ENCODE results near the gene SLC29A2.

DNA sequence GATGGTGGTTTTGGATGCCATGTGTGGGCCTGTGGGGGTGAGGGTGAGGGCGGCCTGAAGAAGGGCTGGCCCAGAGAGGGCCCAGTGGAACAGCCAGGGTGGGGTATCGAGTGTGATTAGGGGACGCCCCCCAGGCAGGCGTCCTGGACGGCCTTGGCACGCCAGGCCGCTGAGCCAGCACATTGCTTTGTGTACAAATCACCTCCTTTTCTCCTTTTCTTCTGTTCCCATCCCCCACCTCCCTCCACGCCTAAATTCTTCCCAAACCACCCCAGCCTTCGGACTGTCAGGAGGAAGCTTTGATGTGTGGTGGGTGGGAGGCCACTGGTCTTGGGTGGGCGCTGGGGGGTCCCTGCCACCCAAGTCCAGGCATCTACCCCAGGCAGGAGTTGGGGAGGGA, 46.9 kb downstream of the SLC29A2 start:
- TF ChIP-seq, protein P1, sequence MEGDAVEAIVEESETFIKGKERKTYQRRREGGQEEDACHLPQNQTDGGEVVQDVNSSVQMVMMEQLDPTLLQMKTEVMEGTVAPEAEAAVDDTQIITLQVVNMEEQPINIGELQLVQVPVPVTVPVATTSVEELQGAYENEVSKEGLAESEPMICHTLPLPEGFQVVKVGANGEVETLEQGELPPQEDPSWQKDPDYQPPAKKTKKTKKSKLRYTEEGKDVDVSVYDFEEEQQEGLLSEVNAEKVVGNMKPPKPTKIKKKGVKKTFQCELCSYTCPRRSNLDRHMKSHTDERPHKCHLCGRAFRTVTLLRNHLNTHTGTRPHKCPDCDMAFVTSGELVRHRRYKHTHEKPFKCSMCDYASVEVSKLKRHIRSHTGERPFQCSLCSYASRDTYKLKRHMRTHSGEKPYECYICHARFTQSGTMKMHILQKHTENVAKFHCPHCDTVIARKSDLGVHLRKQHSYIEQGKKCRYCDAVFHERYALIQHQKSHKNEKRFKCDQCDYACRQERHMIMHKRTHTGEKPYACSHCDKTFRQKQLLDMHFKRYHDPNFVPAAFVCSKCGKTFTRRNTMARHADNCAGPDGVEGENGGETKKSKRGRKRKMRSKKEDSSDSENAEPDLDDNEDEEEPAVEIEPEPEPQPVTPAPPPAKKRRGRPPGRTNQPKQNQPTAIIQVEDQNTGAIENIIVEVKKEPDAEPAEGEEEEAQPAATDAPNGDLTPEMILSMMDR (IDR thresholded peaks at IDR 0.05; ENCODE audit: extremely low read depth in 1 of 2, insufficient read depth in 1 of 2, low read depth in 1 of 2, low read length in 2 of 2): no peak
- no peak for TF ChIP-seq POLR2A (IDR thresholded peaks at IDR 0.05; ENCODE audit: low read depth, low read length)
- TF ChIP-seq EZH2 (IDR thresholded peaks at IDR 0.05; ENCODE audit: borderline replicate concordance, low read depth, low read length, severe bottlenecking): no peak
- TF ChIP-seq JUN (IDR thresholded peaks at IDR 0.05; ENCODE audit: borderline replicate concordance, insufficient read depth, insufficient read length, low read depth): no peak
- no peak for TF ChIP-seq FOS (IDR thresholded peaks at IDR 0.05; ENCODE audit: borderline replicate concordance, insufficient read depth, low read length)
- no peak for TF ChIP-seq POLR2AphosphoS5 (IDR thresholded peaks at IDR 0.05; ENCODE audit: insufficient read depth, low read depth, low read length)
